GM12875 (cell line): ENCODE data around the gene UBE2F.
"Not testable (repeated sequence)": the region's sequence is repeated elsewhere in the genome, so short reads cannot be mapped to it uniquely, and the experiment has no call there.

Experiments used
- H3K4me3 ChIP-seq: one replicate; pipeline ENCODE4 v1.5.1; 2011; ENCODE audit warnings: low read depth, low read length, control low read depth
- TF ChIP-seq, protein P1 (sequence below): IDR thresholded peaks from 2 replicates; pipeline ENCODE4 v1.5.1; 2011; ENCODE audit warnings: low read depth, mild to moderate bottlenecking, control low read depth, inconsistent platforms, low read length, moderate library complexity, borderline replicate concordance; ENCODE audit not compliant: insufficient read depth

The UBE2F gene

DNA sequence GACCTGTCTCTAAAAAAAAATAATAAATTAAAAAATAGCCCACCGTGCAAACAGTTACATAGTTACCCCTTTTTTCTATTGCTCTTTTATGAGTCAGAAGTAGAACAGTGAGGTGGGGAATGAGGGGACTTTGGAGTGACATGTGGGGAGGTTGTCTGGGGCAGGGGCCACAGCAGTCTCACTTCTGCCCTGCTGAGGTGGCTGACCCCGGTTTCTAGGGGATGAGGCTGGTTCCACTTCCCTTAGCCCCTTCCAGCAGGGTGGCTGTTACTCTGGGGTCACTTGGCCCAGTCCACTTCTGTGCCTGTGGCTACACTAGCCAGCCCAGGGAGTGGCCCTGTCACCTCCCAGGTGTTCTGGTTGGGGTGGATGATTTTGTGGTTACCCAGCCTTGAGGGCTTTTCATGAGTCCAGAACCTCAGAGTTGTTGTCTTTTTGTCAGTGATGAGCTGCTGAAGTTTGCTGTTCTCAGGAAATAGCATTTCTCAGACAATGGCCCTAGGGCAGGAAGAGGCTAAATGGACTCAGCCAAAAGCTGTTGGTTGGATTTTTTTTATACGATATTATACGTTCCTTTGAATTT lies 66.0 kb downstream of the UBE2F start:
- TF ChIP-seq, protein P1, sequence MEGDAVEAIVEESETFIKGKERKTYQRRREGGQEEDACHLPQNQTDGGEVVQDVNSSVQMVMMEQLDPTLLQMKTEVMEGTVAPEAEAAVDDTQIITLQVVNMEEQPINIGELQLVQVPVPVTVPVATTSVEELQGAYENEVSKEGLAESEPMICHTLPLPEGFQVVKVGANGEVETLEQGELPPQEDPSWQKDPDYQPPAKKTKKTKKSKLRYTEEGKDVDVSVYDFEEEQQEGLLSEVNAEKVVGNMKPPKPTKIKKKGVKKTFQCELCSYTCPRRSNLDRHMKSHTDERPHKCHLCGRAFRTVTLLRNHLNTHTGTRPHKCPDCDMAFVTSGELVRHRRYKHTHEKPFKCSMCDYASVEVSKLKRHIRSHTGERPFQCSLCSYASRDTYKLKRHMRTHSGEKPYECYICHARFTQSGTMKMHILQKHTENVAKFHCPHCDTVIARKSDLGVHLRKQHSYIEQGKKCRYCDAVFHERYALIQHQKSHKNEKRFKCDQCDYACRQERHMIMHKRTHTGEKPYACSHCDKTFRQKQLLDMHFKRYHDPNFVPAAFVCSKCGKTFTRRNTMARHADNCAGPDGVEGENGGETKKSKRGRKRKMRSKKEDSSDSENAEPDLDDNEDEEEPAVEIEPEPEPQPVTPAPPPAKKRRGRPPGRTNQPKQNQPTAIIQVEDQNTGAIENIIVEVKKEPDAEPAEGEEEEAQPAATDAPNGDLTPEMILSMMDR: no peak
- no peak overlapping the region for H3K4me3 ChIP-seq

DNA sequence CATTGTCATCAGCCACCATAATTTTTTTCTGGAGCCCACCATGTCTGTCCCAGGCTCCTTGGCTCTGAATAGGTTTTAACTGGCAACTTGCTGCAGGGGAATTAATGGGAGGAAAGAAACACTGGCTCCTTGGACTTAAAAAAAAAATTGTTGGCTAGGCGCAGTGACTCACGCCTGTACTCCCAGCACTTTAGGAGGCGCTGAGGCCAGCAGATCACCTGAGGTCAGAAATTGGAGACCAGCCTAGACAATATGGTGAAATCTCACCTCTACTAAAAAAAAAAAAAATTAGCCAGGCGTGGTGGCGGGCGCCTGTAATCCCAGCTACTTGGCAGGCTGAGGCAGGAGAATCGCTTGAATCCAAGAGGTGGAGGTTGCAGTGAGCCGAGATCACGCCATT lies 67.2 kb downstream of the UBE2F start:
- not testable (repeated sequence) for H3K4me3 ChIP-seq

DNA sequence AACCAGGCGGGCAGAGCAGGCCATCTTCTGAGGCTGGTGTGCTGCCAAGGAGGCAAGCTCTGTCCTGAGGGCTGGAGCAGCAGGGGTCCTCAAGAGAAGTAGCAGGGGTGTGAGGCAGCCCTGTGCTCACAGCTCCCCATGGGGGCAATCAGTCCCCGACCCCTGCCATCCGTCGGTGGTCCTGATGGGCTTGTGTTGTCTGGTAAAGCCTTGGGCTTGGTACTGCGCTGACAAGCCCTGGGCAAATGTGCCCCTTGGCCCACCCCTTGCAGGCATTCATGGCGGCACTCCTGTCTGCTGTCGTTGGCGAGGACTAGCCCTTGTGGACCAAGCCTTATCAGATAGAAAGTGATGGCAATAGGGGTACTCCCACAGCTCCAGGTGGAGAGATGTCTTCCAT lies 71.4 kb downstream of the UBE2F start:
- H3K4me3 ChIP-seq: no peak overlapping the region
- TF ChIP-seq, protein P1: no peak

DNA sequence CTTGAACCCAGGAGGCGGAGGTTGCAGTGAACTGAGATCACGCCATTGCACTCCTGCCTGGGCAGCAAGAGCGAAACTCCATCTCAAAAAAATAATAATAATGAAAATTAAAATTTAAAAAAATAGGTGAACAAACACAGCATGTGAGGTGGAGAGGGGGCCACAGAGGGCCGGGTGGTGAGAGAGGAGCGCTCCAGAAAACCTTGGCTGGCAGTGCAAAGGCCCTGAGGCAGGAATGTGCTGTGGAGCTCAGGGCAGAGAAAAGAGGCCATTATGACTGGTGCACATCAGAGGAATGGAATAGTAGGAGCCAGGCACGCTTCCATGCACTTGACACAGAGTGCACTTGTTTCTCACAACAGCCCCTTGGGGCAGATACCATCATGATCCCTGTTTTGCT lies 72.3 kb downstream of the UBE2F start:
- no peak overlapping the region for H3K4me3 ChIP-seq
- TF ChIP-seq, protein P1: no peak

DNA sequence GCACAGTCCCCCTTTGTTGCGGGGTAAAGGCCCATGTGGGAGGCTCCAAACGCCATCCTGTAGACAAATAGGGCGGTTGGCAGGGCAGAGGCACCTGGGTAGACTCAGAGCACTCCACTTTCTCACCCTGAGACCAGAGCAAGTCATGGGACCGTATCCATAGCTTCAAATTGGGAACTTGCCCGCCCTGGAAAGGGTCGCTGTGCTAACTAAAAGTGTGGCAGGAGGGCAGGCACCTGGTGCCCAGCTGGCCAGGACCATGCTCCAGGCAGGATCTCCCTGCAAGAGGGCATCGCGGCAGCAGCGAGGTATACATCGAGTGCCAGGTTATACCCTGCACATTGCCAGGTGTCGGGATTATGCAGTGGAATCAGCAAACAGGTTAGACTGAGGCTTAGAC lies 73.2 kb downstream of the UBE2F start:
- H3K4me3 ChIP-seq: no peak overlapping the region
- TF ChIP-seq, protein P1: no peak

DNA sequence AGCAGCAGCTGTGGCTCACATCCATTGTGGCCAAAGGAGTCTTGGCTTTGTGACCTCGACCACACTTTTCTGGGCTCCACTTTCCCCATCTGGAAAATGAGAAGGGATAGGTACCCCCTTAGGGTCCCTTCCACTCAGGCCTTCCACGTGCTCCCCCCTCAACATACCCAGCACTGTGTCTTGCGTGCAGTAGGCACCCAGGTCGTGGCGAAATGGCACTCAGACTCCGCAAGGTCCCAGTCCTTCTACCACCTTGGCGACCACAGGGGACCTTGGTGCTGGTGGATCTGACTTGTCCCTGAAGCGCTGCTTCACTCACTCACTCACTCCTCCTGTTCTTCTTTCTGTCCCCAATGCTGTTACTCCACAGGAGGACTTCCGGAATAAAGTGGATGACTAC lies 74.1 kb downstream of the UBE2F start:
- TF ChIP-seq, protein P1: no peak
- H3K4me3 ChIP-seq: no peak overlapping the region

DNA sequence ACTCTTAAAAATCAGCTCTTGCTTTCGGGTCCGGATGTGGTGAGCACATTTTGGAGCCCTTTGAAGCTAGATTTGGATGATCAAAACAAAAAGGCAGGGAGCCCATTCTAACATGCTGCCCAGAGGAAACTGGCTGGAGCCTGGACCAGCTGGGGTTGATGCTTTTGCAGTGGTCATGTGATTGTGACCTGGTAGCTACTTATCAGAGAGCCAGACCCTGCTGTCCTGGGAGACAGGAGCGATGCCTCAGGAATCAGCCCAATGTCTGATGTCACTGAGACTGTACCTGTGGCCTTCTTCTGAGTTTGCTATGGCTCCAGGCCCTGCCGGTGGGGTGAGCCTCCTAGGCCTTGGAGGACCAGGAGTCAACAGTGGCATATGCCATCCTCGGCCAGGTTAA lies 75.3 kb downstream of the UBE2F start:
- no peak overlapping the region for H3K4me3 ChIP-seq
- TF ChIP-seq, protein P1: no peak
